IMR-90 (cell line): ENCODE results near the gene GGA2. TPM values are rescaled to one million over a fixed set of nuclear protein-coding genes. Genes with fewer than 3 reads are reported as not detected.

Experiments used
- ATAC-seq: fragments of 200-7000 bp; cut with Tn5 transposase; 2 replicates; pipeline ENCODE4 v1.9.1; 2020; ENCODE audit warnings: low read depth, mild to moderate bottlenecking, moderate library complexity
- BruUV-seq: library from RNA; stranded (reverse); fragments of 400-500 nt; replicated peaks from 2 replicates; lab custom pipeline; 2021; lab: Mats Ljungman, UMichigan
- CTCF ChIA-PET: fragments of 300-600 bp; formaldehyde crosslinking; extraction: SDS; loops from one replicate; lab custom pipeline; 2021; ENCODE audit warnings: antibody characterized with exemption; lab: Yijun Ruan, JAX
- POLR2A ChIA-PET: fragments of 300-600 bp; sonication (Branson Sonifier 250); formaldehyde crosslinking; loops from one replicate; lab custom pipeline; 2022; ENCODE audit warnings: antibody characterized with exemption; ENCODE audit not compliant: unreplicated experiment; lab: Charles Lee
- DNase-seq: peaks from one replicate; pipeline ENCODE4 v3.0.0; 2013
- H2AFZ ChIP-seq: replicated peaks from 2 replicates; pipeline ENCODE3; 2013; ENCODE audit warnings: low read length, mild to moderate bottlenecking; ENCODE audit not compliant: poor library complexity
- H2AK5ac ChIP-seq: 2 replicates; pipeline ENCODE4 v1.6.1; 2013; ENCODE audit warnings: low read depth, low read length, inconsistent platforms
- H2AK9ac ChIP-seq: replicated peaks from 2 replicates; pipeline ENCODE3; 2013; ENCODE audit warnings: mild to moderate bottlenecking, low read depth, low read length, moderate library complexity; ENCODE audit not compliant: poor library complexity
- H2BK120ac ChIP-seq: 2 replicates; pipeline ENCODE4 v1.6.1; 2013; ENCODE audit warnings: low read depth, low read length, inconsistent platforms
- H2BK15ac ChIP-seq: 3 replicates; pipeline ENCODE4 v1.6.1; 2013; ENCODE audit warnings: low read depth, low read length, inconsistent platforms
- H2BK20ac ChIP-seq: 2 replicates; pipeline ENCODE4 v1.6.1; 2013; ENCODE audit warnings: low read depth, mild to moderate bottlenecking, inconsistent platforms, low read length, moderate library complexity
- H2BK5ac ChIP-seq: 2 replicates; pipeline ENCODE4 v1.6.1; 2013; ENCODE audit warnings: mild to moderate bottlenecking, low read depth, low read length, inconsistent platforms; ENCODE audit not compliant: poor library complexity, severe bottlenecking
- H3K14ac ChIP-seq: replicated peaks from 2 replicates; pipeline ENCODE4 v1.6.1; 2013; ENCODE audit warnings: low read depth, low read length, inconsistent platforms
- H3K18ac ChIP-seq: 2 replicates; pipeline ENCODE4 v1.6.1; 2013; ENCODE audit warnings: low read depth, low read length, control low read depth
- H3K23ac ChIP-seq: 2 replicates; pipeline ENCODE4 v1.6.1; 2013; ENCODE audit warnings: low read depth, low read length, inconsistent platforms
- H3K27ac ChIP-seq: 2 replicates; pipeline ENCODE4 v1.5.1; 2013; ENCODE audit warnings: mild to moderate bottlenecking, control low read depth, low read length; ENCODE audit not compliant: insufficient read depth
- H3K27me3 ChIP-seq: 2 replicates; pipeline ENCODE4 v1.6.1; 2013; ENCODE audit warnings: low read length; ENCODE audit not compliant: control insufficient read depth, insufficient read depth
- H3K36me3 ChIP-seq: 2 replicates; pipeline ENCODE4 v1.6.1; 2013; ENCODE audit warnings: low read length, mixed read lengths; ENCODE audit not compliant: control insufficient read depth, insufficient read depth
- H3K4ac ChIP-seq: 2 replicates; pipeline ENCODE4 v1.6.1; 2013; ENCODE audit warnings: low read depth, low read length, inconsistent platforms
- H3K4me1 ChIP-seq: 2 replicates; pipeline ENCODE4 v1.6.1; 2013; ENCODE audit warnings: low read length, mixed read lengths; ENCODE audit not compliant: control insufficient read depth, insufficient read depth
- H3K4me2 ChIP-seq: 2 replicates; pipeline ENCODE4 v1.6.1; 2013; ENCODE audit warnings: low read depth, mild to moderate bottlenecking, control low read depth, low read length, moderate library complexity
- H3K4me3 ChIP-seq: 2 replicates; pipeline ENCODE4 v1.5.1; 2013; ENCODE audit warnings: low read depth, mild to moderate bottlenecking, control low read depth, low read length, moderate library complexity; ENCODE audit not compliant: insufficient read depth
- H3K56ac ChIP-seq: 2 replicates; pipeline ENCODE4 v1.6.1; 2013; ENCODE audit warnings: low read length, inconsistent platforms; ENCODE audit not compliant: insufficient read depth; ENCODE audit errors: extremely low read depth
- H3K79me1 ChIP-seq, 2 experiments: 2 replicates each; pipeline ENCODE4 v1.6.1; 2013; ENCODE audit warnings: low read length in 2 of 2, inconsistent platforms in 1 of 2, low read depth in 1 of 2
- H3K9ac ChIP-seq: 2 replicates; pipeline ENCODE4 v1.6.1; 2013; ENCODE audit warnings: low read depth, low read length, control low read depth
- H3K9me1 ChIP-seq: 2 replicates; pipeline ENCODE4 v1.6.1; 2013; ENCODE audit warnings: low read length, inconsistent platforms; ENCODE audit not compliant: insufficient read depth
- H3K9me3 ChIP-seq: 2 replicates; pipeline ENCODE4 v1.6.1; 2013; ENCODE audit warnings: low read length; ENCODE audit not compliant: control insufficient read depth, insufficient read depth
- H4K20me1 ChIP-seq: 2 replicates; pipeline ENCODE4 v1.6.1; 2013; ENCODE audit warnings: low read length, inconsistent platforms; ENCODE audit not compliant: insufficient read depth
- H4K5ac ChIP-seq: 2 replicates; pipeline ENCODE4 v1.6.1; 2013; ENCODE audit warnings: mild to moderate bottlenecking, low read depth, low read length, control low read depth
- H4K8ac ChIP-seq, 2 experiments: 2 replicates each; pipeline ENCODE4 v1.6.1; 2013; ENCODE audit warnings: low read depth in 2 of 2, low read length in 2 of 2, control low read depth in 1 of 2, inconsistent platforms in 1 of 2
- H4K91ac ChIP-seq: 2 replicates; pipeline ENCODE4 v1.6.1; 2013; ENCODE audit warnings: low read depth, low read length, inconsistent platforms; ENCODE audit not compliant: insufficient read depth
- BHLHE40 ChIP-seq: fragments of 150-350 bp; IDR thresholded peaks from 2 replicates; pipeline ENCODE4 v1.6.1; 2016; ENCODE audit warnings: mild to moderate bottlenecking, low read depth, low read length
- CEBPB ChIP-seq: IDR thresholded peaks from 2 replicates; pipeline ENCODE4 v1.6.1; 2012; ENCODE audit warnings: low read depth, low read length, improper control_type of control experiment
- CHD1 ChIP-seq: IDR thresholded peaks from 2 replicates; pipeline ENCODE4 v1.6.1; 2012; ENCODE audit warnings: low read depth, low read length, improper control_type of control experiment
- FOS ChIP-seq: fragments of 150-350 bp; IDR thresholded peaks from 2 replicates; pipeline ENCODE4 v1.6.1; 2016; ENCODE audit warnings: low read depth, low read length
- MAFK ChIP-seq: IDR thresholded peaks from 2 replicates; pipeline ENCODE4 v1.6.1; 2012; ENCODE audit warnings: low read depth, low read length, improper control_type of control experiment
- MAZ ChIP-seq: IDR thresholded peaks from 2 replicates; pipeline ENCODE4 v1.6.1; 2012; ENCODE audit warnings: low read depth, mild to moderate bottlenecking, low read length, improper control_type of control experiment, moderate library complexity, borderline replicate concordance
- MXI1 ChIP-seq: IDR thresholded peaks from 2 replicates; pipeline ENCODE4 v1.6.1; 2012; ENCODE audit warnings: low read depth, mild to moderate bottlenecking, low read length, moderate library complexity, borderline replicate concordance
- NFE2L2 ChIP-seq: fragments of 150-350 bp; IDR thresholded peaks from 2 replicates; pipeline ENCODE4 v1.6.1; 2016; ENCODE audit warnings: low read depth, mild to moderate bottlenecking, low read length
- POLR2A ChIP-seq: IDR thresholded peaks from 2 replicates; pipeline ENCODE4 v1.6.1; 2012; ENCODE audit warnings: mild to moderate bottlenecking, low read depth, low read length
- RAD21 ChIP-seq: IDR thresholded peaks from 2 replicates; pipeline ENCODE4 v1.6.1; 2012; ENCODE audit warnings: low read length, improper control_type of control experiment
- RCOR1 ChIP-seq: IDR thresholded peaks from 2 replicates; pipeline ENCODE4 v1.6.1; 2012; ENCODE audit warnings: mild to moderate bottlenecking, low read length, improper control_type of control experiment; ENCODE audit not compliant: insufficient replicate concordance
- RFX5 ChIP-seq: IDR thresholded peaks from 2 replicates; pipeline ENCODE4 v1.8.0; 2012; ENCODE audit warnings: low read depth, mild to moderate bottlenecking, low read length, moderate library complexity
- SMC3 ChIP-seq: fragments of 150-350 bp; IDR thresholded peaks from 2 replicates; pipeline ENCODE4 v1.6.1; 2016; ENCODE audit warnings: low read depth, mild to moderate bottlenecking, antibody characterized with exemption, low read length, moderate library complexity
- USF2 ChIP-seq: fragments of 150-350 bp; IDR thresholded peaks from 2 replicates; pipeline ENCODE4 v1.6.1; 2017; ENCODE audit warnings: mild to moderate bottlenecking, antibody characterized with exemption, low read length, low read depth
- WGBS, 2 experiments: methylation state at CpG; one replicate each; pipeline versions ENCODE4 v1.1.5 to v1.1.7; 2013; ENCODE audit warnings: missing lambda C conversion rate in 2 of 2; ENCODE audit not compliant: insufficient read length in 1 of 2; ENCODE audit errors: extremely low coverage in 2 of 2; 5-methylcytosine and 5-hydroxymethylcytosine counted together
- dilution Hi-C: fragments of 300-500 bp; cut with HindIII; formaldehyde crosslinking; loops from one replicate; pipeline ENCODE4 v1.14.3; 2018; ENCODE audit warnings: low sequenced_read_pairs; ENCODE audit not compliant: unreplicated experiment
- in situ Hi-C: fragments of 300-500 bp; cut with MboI; formaldehyde crosslinking; loops from 3 replicates; pipeline ENCODE4 v1.14.3; 2019; ENCODE audit warnings: low sequenced_read_pairs, inconsistent platforms, mixed read lengths
- intact Hi-C: fragments of 100-400 bp; cut with micrococcal nuclease; formaldehyde crosslinking; loops from 2 replicates; pipeline ENCODE4 v1.10.0; 2022
- polyA plus RNA-seq, 3 experiments: library from polyadenylated mRNA; depleted of rRNA; stranded (reverse); fragments of >200 nt; gene quantifications; 2 replicates each; pipeline ENCODE4 v1.2.3, GENCODE V29; 2012; ENCODE audit warnings: low replicate concordance in 1 of 3
- total RNA-seq: library from RNA; depleted of rRNA; stranded (reverse); fragments of >200 nt; gene quantifications from 2 replicates; pipeline ENCODE4 v1.2.3, GENCODE V29; 2012

Gene GGA2
- total and polyA plus RNA-seq, 2 of the 4 experiments (the other 2 are of a cell fraction), result 16.5 to 30.1 TPM

- TF ChIP-seq CHD1, result no peak
Measured at GRCh38 chr16:23539984-23540816, 29.9 kb upstream of the GGA2 start (continued).

GRCh38 chr16:23538919-23539278, 28.6 kb upstream of the GGA2 start:
- BruUV-seq, result no TSS peak
- H2AK9ac ChIP-seq, result no peak overlapping the region
- peak overlapping the region; percentile 32 for H2BK5ac ChIP-seq
- in situ Hi-C loops, result no loop called here
- no peaks in the 10 kb centered on the region for H3K27me3 ChIP-seq
- no peak overlapping the region for H2AFZ ChIP-seq
- H3K79me1 ChIP-seq, result peaks cover 9 to 34% of the 10 kb centered on the region in 2 experiments; a peak in 3 of 4 replicates
- DNase-seq (no peak), ATAC-seq (peak; percentile 36; the same call in 1 of the 2 replicates)
- H4K20me1 ChIP-seq, result no peaks in the 10 kb centered on the region; the same call in 1 of the 2 replicates
- WGBS, 2 experiments, result no CpG with 5 or more reads among the region's 1 CpG
- H4K8ac ChIP-seq, result peak overlapping the region in 1 of 2 experiments; percentile 56; a peak in 1 of 4 replicates
- H3K4ac ChIP-seq, result no peak overlapping the region
- no peak overlapping the region for H3K4me3 ChIP-seq
- H3K9me3 ChIP-seq, result no peaks in the 10 kb centered on the region
- H2BK120ac ChIP-seq, result 0 out of 2 replicates have a peak overlapping the region, but pooled peaks have one; percentile 35
- no peak overlapping the region for H2BK15ac ChIP-seq
- no peak overlapping the region; the same call in 1 of the 2 replicates for H3K27ac ChIP-seq
- 0 out of 2 replicates have a peak overlapping the region, but pooled peaks have one; percentile 33 for H3K9ac ChIP-seq
- H3K56ac ChIP-seq, result no peak overlapping the region
- H3K36me3 ChIP-seq, result peaks cover 30% of the 10 kb centered on the region
- H3K4me1 ChIP-seq, result peaks cover 2% of the 10 kb centered on the region; the same call in 1 of the 2 replicates
- POLR2A ChIA-PET, result no interaction called here
- H3K9me1 ChIP-seq, result peaks cover 13% of the 10 kb centered on the region
- no peak overlapping the region for H2AK5ac ChIP-seq
- no peak overlapping the region; the same call in 1 of the 2 replicates for H3K23ac ChIP-seq
- H3K18ac ChIP-seq, result peak overlapping the region; percentile 25; the same call in 1 of the 2 replicates
- CTCF ChIA-PET, result interaction anchor here (0.6 kb wide), 1 partner anchor 13 kb away, joined by 4 read pairs; no protein-coding TSS in a partner anchor
- H3K14ac ChIP-seq, result no peak overlapping the region
- H4K5ac ChIP-seq, result no peak overlapping the region
- intact Hi-C loops, result no loop called here
- H4K91ac ChIP-seq, result peak overlapping the region; percentile 12; the same call in 1 of the 2 replicates
- no peak overlapping the region for H3K4me2 ChIP-seq
- H2BK20ac ChIP-seq, result peak overlapping the region; percentile 62
- dilution Hi-C loops, result no loop called here
- TF ChIP-seq USF2 (no peak), MAZ (no peak), RFX5 (no peak), RAD21 (no peak), NFE2L2 (no peak), CEBPB (no peak), POLR2A (no peak), MXI1 (no peak), FOS (no peak), BHLHE40 (no peak), RCOR1 (no peak), SMC3 (no peak), CHD1 (no peak), MAFK (no peak)
